ENCODE data around the gene SNF8. TPM values are rescaled to one million over a fixed set of nuclear protein-coding genes. Genes with fewer than 3 reads are reported as not detected.

The SNF8 gene
- total and polyA plus RNA-seq, 2 donors (not counting 3 experiments of a cell fraction or from before 2014, with no cell fraction given): 166 to 194 TPM

GRCh38 chr17:48933035-48933434 is 11.6 kb downstream of the SNF8 start:
- H4K20me1 ChIP-seq (replicated peaks; ENCODE audit: control insufficient read depth, extremely low read depth, insufficient read depth, low read length): no peaks in the 10 kb centered on the region
- BruUV-seq (replicated peaks): no TSS peak
- H3K27ac ChIP-seq (ENCODE audit: insufficient read depth, low read depth, low read length): no peak overlapping the region
- TF ChIP-seq GATA2 (IDR thresholded peaks at IDR 0.05; ENCODE audit: insufficient read depth, insufficient read length, low read depth, low read length): no peak
- no peak for TF ChIP-seq CTCF (IDR thresholded peaks at IDR 0.05; ENCODE audit: extremely low read depth in 1 of 2, insufficient read depth in 1 of 2, low read depth in 1 of 2, low read length in 2 of 2)
- no peak for TF ChIP-seq JUN (IDR thresholded peaks at IDR 0.05; ENCODE audit: borderline replicate concordance, insufficient read depth, insufficient read length, low read depth)
- no peak for TF ChIP-seq MAX (IDR thresholded peaks at IDR 0.05; ENCODE audit: insufficient read depth, insufficient read length)
- TF ChIP-seq POLR2A (IDR thresholded peaks at IDR 0.05; ENCODE audit: low read depth, low read length): no peak
- no peak for TF ChIP-seq MYC (IDR thresholded peaks at IDR 0.05; ENCODE audit: low read depth, low read length)
- TF ChIP-seq FOS (IDR thresholded peaks at IDR 0.05; ENCODE audit: borderline replicate concordance, insufficient read depth, low read length): no peak
- TF ChIP-seq EZH2 (IDR thresholded peaks at IDR 0.05; ENCODE audit: borderline replicate concordance, low read depth, low read length, severe bottlenecking): no peak
- TF ChIP-seq POLR2AphosphoS5 (IDR thresholded peaks at IDR 0.05; ENCODE audit: insufficient read depth, low read depth, low read length): no peak
- H3K79me2 ChIP-seq (ENCODE audit: control insufficient read depth, insufficient read depth, low read length): no peaks in the 10 kb centered on the region
- H3K4me1 ChIP-seq (ENCODE audit: control insufficient read depth, extremely low read depth, insufficient read depth, low read length): peaks cover 3% of the 10 kb centered on the region
- H2AFZ ChIP-seq (ENCODE audit: low read depth, low read length): no peak overlapping the region
- DNase-seq (ENCODE audit: low read depth, low spot score) (no peak), FAIRE-seq (no peak)
- H3K9me3 ChIP-seq (replicated peaks; ENCODE audit: control insufficient read depth, insufficient read depth, low read length): no peaks in the 10 kb centered on the region
- POLR2A ChIA-PET: no interaction called here
- no peaks in the 10 kb centered on the region for H3K27me3 ChIP-seq (ENCODE audit: control insufficient read depth in 2 of 2, insufficient read depth in 2 of 2, low read length in 2 of 2)
- no peak overlapping the region for H3K9ac ChIP-seq (replicated peaks; ENCODE audit: extremely low read depth, insufficient read depth, low read length)
- H3K4me2 ChIP-seq (ENCODE audit: insufficient read depth, low read length): no peak overlapping the region
- CTCF ChIA-PET: interaction anchor here (1.1 kb wide), 2 partner anchors 100 to 103 kb away, joined by 3 to 6 read pairs; no protein-coding TSS in a partner anchor
- intact Hi-C loops (cut with micrococcal nuclease): no loop called here
- no peaks in the 10 kb centered on the region for H3K9me1 ChIP-seq (replicated peaks; ENCODE audit: control insufficient read depth, extremely low read depth, insufficient read depth, low read length)
- dilution Hi-C loops (cut with MboI; ENCODE audit: extremely low pct_ligation_motif_present, low sequenced_read_pairs): no loop called here
- no peak overlapping the region for H3K4me3 ChIP-seq (replicated peaks in 1 of 3; ENCODE audit: insufficient read depth in 1 of 3, low read depth in 1 of 3, low read length in 3 of 3)
- H3K36me3 ChIP-seq (ENCODE audit: control insufficient read depth in 2 of 2, extremely low read depth in 1 of 2, insufficient read depth in 2 of 2, low read length in 2 of 2): peaks cover 24 to 38% of the 10 kb centered on the region in 2 experiments
